Endothelial cell of umbilical vein (primary cell): ENCODE measurements around the gene GORASP1.

Source experiments
- JUN ChIP-seq: IDR thresholded peaks from 2 replicates; pipeline ENCODE4 v1.6.1; 2011; ENCODE audit warnings: borderline replicate concordance, low read depth; ENCODE audit not compliant: insufficient read length, insufficient read depth
- TF ChIP-seq, protein P1 (sequence below), 2 donors: IDR thresholded peaks; 1 replicate in 1 of 2; 2 replicates in 1 of 2; pipeline ENCODE4 v1.5.1; 2011; ENCODE audit warnings: low read length in 2 of 2, mild to moderate bottlenecking in 2 of 2, moderate library complexity in 2 of 2, control low read depth in 1 of 2, inconsistent platforms in 1 of 2, low read depth in 1 of 2; ENCODE audit not compliant: insufficient read depth in 1 of 2; ENCODE audit errors: extremely low read depth in 1 of 2

DNA sequence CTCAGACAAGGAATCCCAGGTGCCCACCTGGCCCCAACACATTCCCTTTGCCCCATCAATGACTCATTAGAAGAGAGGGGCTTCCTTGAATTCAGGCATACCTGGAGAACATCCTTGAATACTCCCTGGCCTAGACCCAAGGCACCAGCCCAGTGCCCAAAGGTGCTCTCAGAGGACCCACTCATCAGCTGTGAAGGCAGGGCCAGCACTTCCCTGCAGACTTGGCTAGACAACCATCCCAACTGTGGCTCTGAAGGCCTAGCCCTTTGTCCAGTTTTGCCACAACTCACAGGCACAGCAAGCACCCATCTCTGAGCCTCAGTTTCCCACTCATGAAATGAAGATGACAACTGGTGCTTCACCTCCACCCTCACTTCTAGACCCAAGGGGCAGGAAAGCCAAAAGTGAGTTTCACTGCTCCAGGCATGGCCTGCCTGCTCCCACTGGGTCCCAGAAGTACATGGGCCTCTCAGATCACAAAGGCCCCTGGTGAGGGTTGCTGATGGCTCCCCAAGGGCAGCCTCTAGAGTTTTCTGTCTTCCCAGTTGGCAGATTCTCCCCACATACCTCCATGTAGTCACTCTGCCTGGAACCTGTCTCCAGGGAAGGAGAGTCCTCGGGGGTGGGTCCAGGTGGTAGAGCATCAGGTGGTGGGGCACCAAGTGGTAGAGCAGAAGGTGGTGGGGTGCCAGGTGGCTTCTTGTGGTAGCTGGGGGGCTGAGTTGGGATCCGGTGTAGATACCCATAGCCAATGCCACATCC, 7.5 kb downstream of the GORASP1 start:
- TF ChIP-seq JUN: no peak
- TF ChIP-seq, protein P1, sequence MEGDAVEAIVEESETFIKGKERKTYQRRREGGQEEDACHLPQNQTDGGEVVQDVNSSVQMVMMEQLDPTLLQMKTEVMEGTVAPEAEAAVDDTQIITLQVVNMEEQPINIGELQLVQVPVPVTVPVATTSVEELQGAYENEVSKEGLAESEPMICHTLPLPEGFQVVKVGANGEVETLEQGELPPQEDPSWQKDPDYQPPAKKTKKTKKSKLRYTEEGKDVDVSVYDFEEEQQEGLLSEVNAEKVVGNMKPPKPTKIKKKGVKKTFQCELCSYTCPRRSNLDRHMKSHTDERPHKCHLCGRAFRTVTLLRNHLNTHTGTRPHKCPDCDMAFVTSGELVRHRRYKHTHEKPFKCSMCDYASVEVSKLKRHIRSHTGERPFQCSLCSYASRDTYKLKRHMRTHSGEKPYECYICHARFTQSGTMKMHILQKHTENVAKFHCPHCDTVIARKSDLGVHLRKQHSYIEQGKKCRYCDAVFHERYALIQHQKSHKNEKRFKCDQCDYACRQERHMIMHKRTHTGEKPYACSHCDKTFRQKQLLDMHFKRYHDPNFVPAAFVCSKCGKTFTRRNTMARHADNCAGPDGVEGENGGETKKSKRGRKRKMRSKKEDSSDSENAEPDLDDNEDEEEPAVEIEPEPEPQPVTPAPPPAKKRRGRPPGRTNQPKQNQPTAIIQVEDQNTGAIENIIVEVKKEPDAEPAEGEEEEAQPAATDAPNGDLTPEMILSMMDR (IDR thresholded peaks at IDR 0.05; ENCODE audit: extremely low read depth in 1 of 2, insufficient read depth in 1 of 2, low read depth in 1 of 2, low read length in 2 of 2): no peak
